ENCODE results near the gene KCNQ2.

- TF ChIP-seq GATA2 (IDR thresholded peaks at IDR 0.05; ENCODE audit: low read depth, low read length), result no peak
- no peak for TF ChIP-seq GATA3 (IDR thresholded peaks at IDR 0.05; ENCODE audit: low read depth, low read length)
Observed at GRCh38 chr20:63393566-63393965, 78.9 kb downstream of the KCNQ2 start.
